Ishikawa (cell line): ENCODE results near the gene SNRNP27.

ENCODE experiments used
- CEBPB ChIP-seq: IDR thresholded peaks from 2 replicates; pipeline ENCODE4 v1.6.1; 2012
- CREB1 ChIP-seq: IDR thresholded peaks from 2 replicates; pipeline ENCODE4 v1.6.1; 2012; ENCODE audit warnings: low read depth
- EGR1 ChIP-seq: IDR thresholded peaks from 2 replicates; pipeline ENCODE4 v1.6.1; 2012
- EP300 ChIP-seq: IDR thresholded peaks from 2 replicates; pipeline ENCODE4 v1.6.1; 2012; ENCODE audit warnings: borderline replicate concordance
- FOXM1 ChIP-seq: IDR thresholded peaks from 2 replicates; pipeline ENCODE4 v1.6.1; 2012; ENCODE audit warnings: low read depth, borderline replicate concordance
- MAX ChIP-seq: IDR thresholded peaks from 2 replicates; pipeline ENCODE4 v1.6.1; 2012
- NFIC ChIP-seq: IDR thresholded peaks from 2 replicates; pipeline ENCODE4 v1.6.1; 2012
- RAD21 ChIP-seq: IDR thresholded peaks from 2 replicates; pipeline ENCODE4 v1.6.1; 2012; ENCODE audit warnings: low read depth
- REST ChIP-seq: IDR thresholded peaks from 2 replicates; pipeline ENCODE4 v1.6.1; 2012; ENCODE audit warnings: low read depth, mild to moderate bottlenecking
- TAF1 ChIP-seq: IDR thresholded peaks from 2 replicates; pipeline ENCODE4 v1.6.1; 2012; ENCODE audit warnings: low read depth, mild to moderate bottlenecking
- TCF12 ChIP-seq: IDR thresholded peaks from 2 replicates; pipeline ENCODE4 v1.6.1; 2012; ENCODE audit warnings: low read depth
- TEAD4 ChIP-seq: IDR thresholded peaks from 2 replicates; pipeline ENCODE4 v1.6.1; 2012
- YY1 ChIP-seq: IDR thresholded peaks from 2 replicates; pipeline ENCODE4 v1.6.1; 2012; ENCODE audit warnings: low read depth
- ZBTB7A ChIP-seq: IDR thresholded peaks from 2 replicates; pipeline ENCODE4 v1.6.1; 2012; ENCODE audit warnings: low read depth
- TF ChIP-seq, protein P1 (sequence below): IDR thresholded peaks from 2 replicates; pipeline ENCODE4 v1.6.1; 2012

Gene SNRNP27

GRCh38 chr2:69940691-69941090, 46.9 kb downstream of the SNRNP27 start:
- no peak for TF ChIP-seq TCF12
- no peak for TF ChIP-seq ZBTB7A
- TF ChIP-seq CEBPB = no peak
- no peak for TF ChIP-seq RAD21
- no peak for TF ChIP-seq TEAD4
- no peak for TF ChIP-seq EP300
- no peak for TF ChIP-seq TAF1
- TF ChIP-seq, protein P1, sequence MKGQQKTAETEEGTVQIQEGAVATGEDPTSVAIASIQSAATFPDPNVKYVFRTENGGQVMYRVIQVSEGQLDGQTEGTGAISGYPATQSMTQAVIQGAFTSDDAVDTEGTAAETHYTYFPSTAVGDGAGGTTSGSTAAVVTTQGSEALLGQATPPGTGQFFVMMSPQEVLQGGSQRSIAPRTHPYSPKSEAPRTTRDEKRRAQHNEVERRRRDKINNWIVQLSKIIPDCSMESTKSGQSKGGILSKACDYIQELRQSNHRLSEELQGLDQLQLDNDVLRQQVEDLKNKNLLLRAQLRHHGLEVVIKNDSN = no peak
- TF ChIP-seq CREB1 = no peak
- no peak for TF ChIP-seq NFIC
- TF ChIP-seq MAX = no peak
- no peak for TF ChIP-seq EGR1
- TF ChIP-seq YY1 = no peak
- no peak for TF ChIP-seq REST
- TF ChIP-seq FOXM1 = no peak

- TF ChIP-seq TAF1 = no peak
- no peak for TF ChIP-seq TEAD4
- no peak for TF ChIP-seq REST
- no peak for TF ChIP-seq CREB1
- no peak for TF ChIP-seq MAX
- no peak for TF ChIP-seq FOXM1
- no peak for TF ChIP-seq TCF12
Measured at GRCh38 chr2:69943000-69943842, 49.5 kb downstream of the SNRNP27 start.

GRCh38 chr2:69943843-69944525, 50.2 kb downstream of the SNRNP27 start:
- TF ChIP-seq TEAD4 (no peak), CREB1 (no peak), RAD21 (no peak), EP300 (no peak), MAX (no peak)

GRCh38 chr2:69944756-69945155, 51.0 kb downstream of the SNRNP27 start:
- TF ChIP-seq TCF12 (no peak), NFIC (no peak), RAD21 (no peak), TEAD4 (no peak), YY1 (no peak), REST (no peak), ZBTB7A (no peak), MAX (no peak), EP300 (no peak), CREB1 (no peak), EGR1 (no peak), CEBPB (no peak), TAF1 (no peak)
- TF ChIP-seq, protein P1 = no peak
